ENCODE data around the gene BCKDHB. TPM values are rescaled to one million over a fixed set of nuclear protein-coding genes. Genes with fewer than 3 reads are reported as not detected.

The BCKDHB gene
- total and polyA plus RNA-seq, 8 donors = 7.8 to 44.6 (median 20.3) TPM

- Histone ChIP-seq H3K36me3 (no peaks in the 10 kb centered on the region), H3K27me3 (no peaks in the 10 kb centered on the region), H3K9me3 (no peaks in the 10 kb centered on the region), H3K4me3 (no peak overlapping the region), H3K4me1 (no peaks in the 10 kb centered on the region), H3K27ac (no peak overlapping the region)
- no peak for TF ChIP-seq EP300 (IDR thresholded peaks at IDR 0.05)
- no peak for TF ChIP-seq CTCF (IDR thresholded peaks at IDR 0.05)
- no peak for TF ChIP-seq POLR2A (IDR thresholded peaks at IDR 0.05)
- TF ChIP-seq POLR2AphosphoS5 (IDR thresholded peaks at IDR 0.05) = no peak
- intact Hi-C loops (cut with DNase I; ENCODE audit: low total_unique reads) = no loop called here
- DNase-seq = no peak
- 76 to 93% (median 85%) methylated on average over 2 of the region's 2 CpGs for WGBS, 5 donors
These were observed 121.2 kb downstream of the BCKDHB start for GRCh38 chr6:80227545-80228105.

GRCh38 chr6:80233262-80233661 lies 126.8 kb downstream of the BCKDHB start:
- Histone ChIP-seq H3K9me3 (no peaks in the 10 kb centered on the region), H3K4me1 (peaks cover 0 to 13% (median 3%) of the 10 kb centered on the region in 4 donors), H3K27me3 (no peaks in the 10 kb centered on the region), H3K27ac (no peak overlapping the region), H3K4me3 (no peak overlapping the region), H3K36me3 (no peaks in the 10 kb centered on the region)
- TF ChIP-seq CTCF (IDR thresholded peaks at IDR 0.05) (no peak), POLR2A (IDR thresholded peaks at IDR 0.05) (no peak), EP300 (IDR thresholded peaks at IDR 0.05) (no peak), POLR2AphosphoS5 (IDR thresholded peaks at IDR 0.05) (no peak)
- no peak for DNase-seq
- intact Hi-C loops (cut with DNase I; ENCODE audit: low total_unique reads) = no loop called here
- 58 to 68% (median 63%) methylated on average over 1 of the region's 1 CpG for WGBS, 5 donors

- intact Hi-C loops (cut with DNase I; ENCODE audit: low total_unique reads) = no loop called here
- Histone ChIP-seq H3K27ac (no peak overlapping the region), H3K36me3 (no peaks in the 10 kb centered on the region), H3K4me3 (no peak overlapping the region), H3K4me1 (peaks cover 0 to 13% (median 3%) of the 10 kb centered on the region in 4 donors), H3K9me3 (no peaks in the 10 kb centered on the region), H3K27me3 (no peaks in the 10 kb centered on the region)
- 81 to 92% (median 86%) methylated on average over 5 of the region's 5 CpGs for WGBS, 5 donors
- TF ChIP-seq EP300 (IDR thresholded peaks at IDR 0.05) (no peak), POLR2AphosphoS5 (IDR thresholded peaks at IDR 0.05) (no peak), POLR2A (IDR thresholded peaks at IDR 0.05) (no peak), CTCF (IDR thresholded peaks at IDR 0.05) (no peak)
- no peak for DNase-seq
These were observed 127.5 kb downstream of the BCKDHB start for GRCh38 chr6:80233958-80234357.

GRCh38 chr6:80234401-80234800 lies 127.9 kb downstream of the BCKDHB start:
- peak in 1 of 2 donors; percentile 22 for DNase-seq
- Histone ChIP-seq H3K27ac (no peak overlapping the region), H3K9me3 (no peaks in the 10 kb centered on the region), H3K4me1 (peaks cover 0 to 13% (median 3%) of the 10 kb centered on the region in 4 donors), H3K36me3 (no peaks in the 10 kb centered on the region), H3K4me3 (no peak overlapping the region), H3K27me3 (no peaks in the 10 kb centered on the region)
- intact Hi-C loops (cut with DNase I; ENCODE audit: low total_unique reads) = no loop called here
- WGBS, 5 donors = 69 to 75% (median 74%) methylated on average over 2 of the region's 2 CpGs
- no peak for TF ChIP-seq POLR2A (IDR thresholded peaks at IDR 0.05)
- TF ChIP-seq EP300 (IDR thresholded peaks at IDR 0.05) = no peak
- TF ChIP-seq CTCF (IDR thresholded peaks at IDR 0.05) = no peak
- no peak for TF ChIP-seq POLR2AphosphoS5 (IDR thresholded peaks at IDR 0.05)

All from stomach (tissue), 9 donors.